Spleen (tissue), 7 donors: ENCODE measurements around the gene LYPD1.

Experiments used
- POLR2A ChIP-seq, 3 donors: fragments of 450-650 bp; IDR thresholded peaks; one replicate each; pipeline ENCODE4 v1.5.1; 2017; ENCODE audit warnings: antibody characterized with exemption in 3 of 3, mild to moderate bottlenecking in 1 of 3
- POLR2AphosphoS5 ChIP-seq, 3 donors: sonication (generic); formaldehyde crosslinking; IDR thresholded peaks; one replicate each; pipeline ENCODE4 v1.5.1; 2017; ENCODE audit warnings: antibody characterized with exemption in 3 of 3
- TF ChIP-seq, protein P1 (sequence below), 11 experiments: fragments of 200-600 bp in 7 of 11; fragments of 450-650 bp in 4 of 11; sonication (generic) in 4 of 11; IDR thresholded peaks in 8 of 11; conservative IDR thresholded peaks in 3 of 11; 1 replicate in 7 of 11; 2 replicates in 4 of 11; pipeline versions ENCODE4 v1.4.0 to v1.8.0; 2016 to 2021; ENCODE audit warnings: antibody characterized with exemption in 11 of 11, inconsistent platforms in 4 of 11, mild to moderate bottlenecking in 1 of 11
- donor health status: DM: no; HTN: no; CAD: no; lungs with moderate emphysema.
- donor health status: DM: no; HTN: no; CAD: no.
- donor health status: DM: no; HTN: no; CAD: no.

DNA sequence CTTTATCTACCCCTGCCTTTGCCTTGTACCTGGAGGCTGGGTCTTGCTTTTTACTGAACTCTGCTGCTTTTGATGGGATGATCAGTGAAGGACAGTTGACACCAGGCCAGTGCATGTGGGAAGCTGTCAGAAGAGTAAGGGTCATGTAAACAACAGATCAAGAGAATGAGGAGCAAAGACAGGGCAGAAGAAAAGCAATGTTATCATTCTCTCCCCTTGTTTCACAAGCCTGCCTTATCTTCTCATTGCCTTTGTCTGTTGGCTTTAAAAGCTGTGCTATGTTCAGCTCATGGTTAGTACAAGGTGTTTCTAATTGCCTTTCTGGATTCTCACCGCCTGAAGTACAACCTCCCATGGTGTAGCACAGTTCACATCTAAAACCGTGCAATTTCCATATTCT, 27.6 kb downstream of the LYPD1 start:
- TF ChIP-seq, protein P1, sequence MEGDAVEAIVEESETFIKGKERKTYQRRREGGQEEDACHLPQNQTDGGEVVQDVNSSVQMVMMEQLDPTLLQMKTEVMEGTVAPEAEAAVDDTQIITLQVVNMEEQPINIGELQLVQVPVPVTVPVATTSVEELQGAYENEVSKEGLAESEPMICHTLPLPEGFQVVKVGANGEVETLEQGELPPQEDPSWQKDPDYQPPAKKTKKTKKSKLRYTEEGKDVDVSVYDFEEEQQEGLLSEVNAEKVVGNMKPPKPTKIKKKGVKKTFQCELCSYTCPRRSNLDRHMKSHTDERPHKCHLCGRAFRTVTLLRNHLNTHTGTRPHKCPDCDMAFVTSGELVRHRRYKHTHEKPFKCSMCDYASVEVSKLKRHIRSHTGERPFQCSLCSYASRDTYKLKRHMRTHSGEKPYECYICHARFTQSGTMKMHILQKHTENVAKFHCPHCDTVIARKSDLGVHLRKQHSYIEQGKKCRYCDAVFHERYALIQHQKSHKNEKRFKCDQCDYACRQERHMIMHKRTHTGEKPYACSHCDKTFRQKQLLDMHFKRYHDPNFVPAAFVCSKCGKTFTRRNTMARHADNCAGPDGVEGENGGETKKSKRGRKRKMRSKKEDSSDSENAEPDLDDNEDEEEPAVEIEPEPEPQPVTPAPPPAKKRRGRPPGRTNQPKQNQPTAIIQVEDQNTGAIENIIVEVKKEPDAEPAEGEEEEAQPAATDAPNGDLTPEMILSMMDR (IDR thresholded peaks at IDR 0.05 in 8 of 11, conservative IDR thresholded peaks at IDR 0.05 in 3 of 11), result no peak
- TF ChIP-seq POLR2A (IDR thresholded peaks at IDR 0.05) (no peak), POLR2AphosphoS5 (IDR thresholded peaks at IDR 0.05) (no peak)
